GM21737 (cell line): ENCODE results near the gene ITGB2.
A peak's percentile ranks its signal among the peaks of the same experiment; 100 is the strongest.
"Not testable (repeated sequence)": the region's sequence is repeated elsewhere in the genome, so short reads cannot be mapped to it uniquely, and the experiment has no call there.

ENCODE experiments used
- ATAC-seq: cut with Tn5 transposase; IDR thresholded peaks from one replicate; pipeline ENCODE4 v1.9.1; 2021; ENCODE audit warnings: mild to moderate bottlenecking, moderate library complexity; ENCODE audit not compliant: unreplicated experiment

ITGB2 gene

DNA sequence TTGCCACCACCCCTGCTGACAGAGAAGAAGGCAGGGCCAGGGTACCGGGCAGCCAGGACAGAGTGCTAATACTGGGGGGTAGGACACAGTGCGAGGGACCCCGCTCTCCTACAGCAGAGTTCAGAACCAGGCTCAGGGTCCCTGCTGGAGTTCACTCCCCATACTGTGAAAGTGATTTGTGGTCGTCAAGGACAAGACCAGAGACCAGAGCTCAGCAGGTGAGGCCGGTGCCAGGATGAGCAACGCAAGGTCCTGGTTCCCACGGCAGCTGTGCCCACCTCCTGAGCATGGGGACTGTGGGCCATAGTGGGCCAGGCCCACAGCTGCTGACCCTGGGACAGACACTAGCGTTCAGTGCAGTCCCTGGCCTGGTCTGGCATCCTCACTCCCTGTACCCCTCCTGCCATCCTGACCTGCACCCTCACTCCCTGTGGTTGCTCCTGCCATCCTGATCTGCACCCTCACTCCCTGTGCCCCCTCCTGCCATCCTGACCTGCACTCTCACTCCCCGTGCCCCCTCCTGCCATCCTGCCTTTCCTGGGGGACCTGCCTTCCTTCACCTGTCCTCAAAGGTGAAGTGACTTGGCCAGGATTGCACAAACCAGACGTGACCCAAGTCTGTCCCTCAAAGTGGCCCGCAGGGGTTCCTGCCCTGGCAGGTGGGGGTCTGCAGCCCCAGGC lies 33.4 kb downstream of the ITGB2 start:
- no peak for ATAC-seq

DNA sequence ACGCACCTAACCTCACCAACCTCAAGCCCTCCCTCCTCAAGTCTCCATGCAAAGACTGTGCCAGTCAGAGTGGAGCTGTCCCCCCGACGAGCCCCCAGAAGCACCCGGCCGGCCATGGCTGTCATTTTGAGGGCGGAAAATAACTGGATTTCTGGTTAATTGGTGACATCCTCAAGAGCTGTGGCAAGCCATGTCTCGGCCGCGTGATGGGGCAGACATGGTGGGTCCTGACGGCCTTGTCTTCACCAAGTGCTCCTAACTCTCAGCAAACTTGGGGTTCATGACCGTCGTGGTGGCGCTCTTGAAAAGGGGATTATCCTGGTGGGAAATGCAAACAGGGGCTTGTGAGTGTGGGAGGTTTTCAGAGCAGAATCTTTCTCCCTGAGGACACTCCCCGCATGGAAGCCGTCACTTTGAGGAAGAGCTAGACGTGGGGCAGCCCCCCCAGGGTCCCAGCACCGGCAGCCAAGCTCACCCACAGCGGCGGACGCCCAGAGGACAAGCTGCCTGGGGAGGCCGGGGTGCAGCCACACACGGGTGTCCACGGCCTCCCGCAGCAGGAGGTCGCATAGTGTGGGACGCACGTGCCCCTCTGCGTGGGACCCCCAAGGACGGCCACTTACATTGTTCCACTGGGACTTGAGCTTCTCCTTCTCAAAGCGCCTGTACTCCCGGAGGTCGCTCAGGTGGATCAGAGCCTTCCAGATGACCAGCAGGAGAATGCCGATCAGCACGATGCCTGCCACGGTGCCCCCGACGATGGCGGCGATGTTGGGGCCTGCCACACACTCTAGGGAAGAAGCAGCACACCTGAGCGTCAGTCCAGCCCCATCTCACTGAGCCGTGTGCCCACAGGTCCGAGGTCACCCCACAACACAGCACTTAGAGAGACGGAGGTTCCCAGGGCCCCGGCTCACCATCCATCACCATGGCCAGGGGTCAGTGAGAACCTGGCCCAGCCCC lies 34.3 kb downstream of the ITGB2 start:
- no peak for ATAC-seq

DNA sequence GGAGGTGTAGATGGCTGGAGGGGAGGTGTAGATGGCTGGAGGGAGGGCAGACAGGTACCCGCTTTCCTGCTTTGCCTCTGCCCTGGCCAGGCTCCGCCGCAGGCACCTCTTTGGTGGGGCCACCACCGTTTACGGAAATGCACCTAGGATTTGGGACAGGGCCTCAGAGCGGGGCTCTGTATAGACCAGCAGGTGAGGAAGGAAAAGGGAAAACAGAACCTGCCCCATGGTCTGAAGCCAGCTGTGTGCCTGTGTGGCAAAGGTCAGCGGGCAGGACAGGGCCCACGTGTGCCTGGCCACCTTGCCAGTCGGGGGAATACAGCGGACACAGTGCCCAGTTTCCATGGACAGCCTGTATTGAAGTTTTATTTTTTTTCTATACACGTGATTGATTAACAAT lies 35.1 kb downstream of the ITGB2 start:
- ATAC-seq: no peak

DNA sequence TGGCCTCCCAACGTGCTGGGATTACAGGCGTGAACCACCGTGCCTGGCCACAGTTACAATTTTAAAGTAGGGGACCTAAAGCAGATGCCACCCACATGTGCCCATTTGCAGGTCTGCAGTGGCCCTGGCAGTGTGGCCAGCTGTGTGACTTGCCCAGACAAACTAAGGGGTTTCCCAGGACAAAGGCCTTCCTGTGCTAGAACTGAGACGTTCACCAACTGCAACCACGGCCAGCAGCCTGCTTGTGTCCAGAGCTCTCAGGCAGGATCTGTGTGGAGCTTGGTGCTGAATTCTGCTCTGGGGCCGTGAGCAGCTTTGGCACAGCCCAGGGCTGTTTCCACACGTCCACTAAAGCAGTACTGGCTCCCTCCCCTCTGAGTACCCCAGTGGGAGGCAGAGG lies 36.6 kb downstream of the ITGB2 start:
- ATAC-seq: no peak

DNA sequence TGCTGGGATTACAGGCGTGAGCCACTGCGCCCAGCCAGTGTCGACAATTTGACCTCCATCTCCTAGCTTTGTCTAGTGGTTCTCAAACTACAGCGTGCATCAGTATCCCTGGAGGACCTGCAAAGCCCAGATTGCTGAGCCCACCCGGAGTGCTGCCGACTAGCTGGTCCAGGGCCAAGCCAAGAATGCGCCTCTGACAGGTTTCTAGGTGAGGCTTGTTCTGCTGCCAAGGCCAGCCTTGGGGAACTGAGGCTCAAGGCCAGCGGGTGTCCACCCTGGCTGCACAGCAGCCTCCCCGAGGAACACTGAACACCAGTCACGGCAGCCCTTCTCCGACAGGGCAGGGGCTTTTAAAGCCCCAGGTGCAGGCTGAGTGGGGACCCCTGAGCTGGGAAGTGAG lies 37.4 kb downstream of the ITGB2 start:
- ATAC-seq: no peak

DNA sequence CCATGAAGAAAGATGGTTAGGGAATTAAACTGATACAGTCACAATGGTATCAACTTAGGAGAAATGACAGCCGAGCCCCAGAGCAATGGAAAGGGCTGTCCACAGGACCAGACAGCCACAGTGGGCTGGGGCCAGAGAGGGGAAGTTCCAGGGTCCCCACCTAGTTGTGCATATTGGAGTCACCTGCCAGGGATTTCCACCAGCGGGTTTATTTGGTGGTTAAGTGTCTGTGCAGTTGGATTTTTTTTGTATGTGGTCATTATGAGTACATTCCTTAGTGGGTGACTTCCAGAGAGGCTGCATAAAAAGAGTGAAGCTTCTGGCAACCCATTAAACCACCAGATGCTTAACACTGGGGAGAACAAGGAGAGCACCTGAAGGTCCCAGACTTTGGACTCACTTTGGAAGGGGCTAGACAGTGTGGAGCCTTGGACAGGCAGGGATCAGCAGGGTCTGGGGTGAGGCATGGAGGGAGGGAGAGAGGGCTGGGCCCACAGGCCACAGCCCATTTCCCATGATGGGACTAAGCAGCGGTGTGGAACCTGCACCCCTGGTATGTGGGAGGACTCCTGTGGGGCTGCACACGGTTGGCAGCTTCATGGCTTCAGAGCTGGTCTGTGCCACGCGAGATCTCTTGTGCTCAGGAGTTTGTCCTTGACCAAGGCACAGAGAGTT lies 39.4 kb downstream of the ITGB2 start:
- no peak for ATAC-seq

DNA sequence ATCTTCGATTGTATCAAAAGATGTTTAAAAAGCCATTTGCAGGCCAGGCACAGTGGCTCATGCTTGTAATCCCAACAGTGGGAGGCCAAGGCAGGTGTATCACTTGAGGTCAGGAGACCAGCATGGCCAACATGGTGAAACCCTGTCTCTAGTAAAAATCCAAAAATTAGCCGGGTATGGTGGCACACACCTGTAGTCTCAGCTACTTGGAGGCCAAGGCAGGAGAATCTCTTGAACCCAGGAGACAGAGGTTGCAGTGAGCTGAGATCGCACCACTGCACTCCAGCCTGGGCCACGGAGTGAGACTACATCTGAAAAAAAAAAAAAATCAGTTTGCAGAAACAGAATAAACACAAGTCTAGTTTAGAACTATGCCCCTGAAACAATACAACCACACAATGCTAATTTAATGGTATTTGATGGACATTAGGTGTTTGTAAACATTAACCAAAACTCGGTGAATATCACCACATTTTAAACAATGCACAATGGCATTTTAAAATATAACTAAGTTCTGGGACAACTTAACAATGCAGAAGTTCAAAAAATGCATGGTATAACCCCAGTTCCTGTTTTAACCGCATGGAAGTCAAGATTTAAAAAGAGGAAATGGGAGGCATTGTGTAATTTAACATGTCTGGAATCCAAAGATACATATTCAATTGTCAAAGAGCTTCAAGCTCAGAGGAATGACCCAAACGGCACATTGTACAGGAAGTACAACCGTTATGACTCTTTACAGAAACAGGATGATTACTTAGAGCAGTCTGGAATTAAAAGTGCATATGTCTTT lies 40.1 kb downstream of the ITGB2 start:
- ATAC-seq: no peak

DNA sequence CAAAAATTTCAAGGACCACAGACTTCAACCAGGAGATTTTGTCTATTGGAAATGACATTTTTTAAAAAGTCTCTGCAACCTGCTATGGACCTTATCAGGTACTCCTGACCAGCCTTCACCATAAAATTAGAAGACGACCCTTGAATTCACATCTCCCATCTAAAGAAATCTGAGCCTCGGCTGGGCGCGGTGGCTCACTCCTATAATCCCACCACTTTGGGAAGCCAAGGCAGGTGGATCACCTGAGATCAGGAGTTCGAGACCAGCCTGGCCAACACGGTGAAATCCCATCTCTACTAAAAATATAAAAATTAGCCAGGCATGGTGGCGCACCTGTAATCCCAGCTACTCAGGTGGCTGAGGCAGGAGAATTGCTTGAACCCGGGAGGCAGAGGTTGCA lies 41.5 kb downstream of the ITGB2 start:
- not testable (repeated sequence) for ATAC-seq

DNA sequence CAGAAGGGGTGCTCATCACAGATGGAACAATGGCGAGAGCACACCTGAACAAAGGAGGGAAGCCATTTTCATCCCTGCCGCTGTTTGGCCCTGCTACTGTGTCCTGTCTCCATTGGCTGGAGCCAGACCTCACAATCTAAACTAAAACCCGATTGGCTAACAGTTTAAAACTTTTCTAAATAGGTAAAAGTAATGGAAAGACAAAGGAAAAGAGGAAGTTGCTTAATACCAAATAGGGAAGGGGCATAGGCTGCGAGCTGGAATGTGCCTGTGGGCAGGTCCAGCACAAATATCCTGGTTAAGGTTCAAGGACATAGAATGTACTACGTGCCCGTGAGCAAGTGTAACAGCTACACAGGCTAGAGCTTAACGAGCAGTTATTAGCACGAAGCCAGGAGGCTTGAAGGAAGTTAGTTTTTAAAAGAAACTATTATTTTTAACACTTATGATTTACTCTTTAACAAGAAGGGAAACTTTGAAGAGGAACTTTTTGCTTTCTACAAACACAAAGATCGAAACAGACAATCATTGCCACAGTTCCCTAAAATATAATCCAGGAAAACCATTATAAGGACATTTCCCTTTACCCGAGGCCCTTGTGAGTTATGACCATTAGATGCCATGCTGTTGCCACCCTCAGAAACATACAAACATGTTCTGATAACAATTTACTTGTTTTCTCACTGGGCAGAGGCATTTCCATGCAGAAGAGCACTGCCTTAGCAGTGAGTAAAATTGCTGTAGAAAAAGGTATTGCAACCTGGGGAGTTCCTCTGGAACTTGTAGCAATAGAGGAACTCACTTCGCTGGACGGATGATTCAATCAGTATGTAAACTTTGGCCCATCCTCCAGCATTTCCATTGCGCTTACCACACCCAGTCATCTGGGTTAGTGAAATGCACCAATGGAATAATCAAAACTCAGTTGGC lies 42.4 kb downstream of the ITGB2 start:
- ATAC-seq: no peak

DNA sequence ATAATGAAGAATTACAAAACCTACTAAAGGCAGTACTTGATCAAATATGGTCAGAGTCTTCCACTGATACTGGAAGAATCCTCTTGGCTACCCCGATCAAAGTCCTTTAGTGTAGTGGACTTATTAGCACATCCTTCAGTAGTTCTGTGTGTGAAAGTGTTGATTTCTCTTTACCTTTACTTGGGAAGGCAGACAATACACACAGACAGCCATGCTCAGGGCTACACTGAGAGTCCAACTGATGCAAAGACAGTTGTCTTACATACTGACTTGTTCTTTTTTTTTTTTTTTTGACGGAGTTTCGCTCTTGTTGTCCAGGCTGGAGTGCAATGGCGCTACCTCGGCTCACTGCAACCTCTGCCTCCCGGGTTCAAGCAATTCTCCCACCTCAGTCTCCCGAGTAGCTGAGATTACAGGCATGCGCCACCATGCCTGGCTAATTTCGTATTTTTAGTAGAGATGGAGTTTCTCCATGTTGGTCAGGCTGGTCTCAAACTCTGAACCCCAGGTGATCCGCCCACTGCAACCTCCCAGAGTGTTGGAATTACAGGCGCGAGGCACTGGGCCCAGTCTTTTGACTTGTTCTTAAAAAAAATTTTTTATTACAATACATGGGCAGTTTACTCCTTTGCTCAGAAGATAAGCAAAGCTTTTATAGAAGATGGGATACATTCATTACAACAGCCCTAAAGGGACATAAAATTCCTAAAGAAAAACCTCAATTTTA lies 43.7 kb downstream of the ITGB2 start:
- no peak for ATAC-seq

DNA sequence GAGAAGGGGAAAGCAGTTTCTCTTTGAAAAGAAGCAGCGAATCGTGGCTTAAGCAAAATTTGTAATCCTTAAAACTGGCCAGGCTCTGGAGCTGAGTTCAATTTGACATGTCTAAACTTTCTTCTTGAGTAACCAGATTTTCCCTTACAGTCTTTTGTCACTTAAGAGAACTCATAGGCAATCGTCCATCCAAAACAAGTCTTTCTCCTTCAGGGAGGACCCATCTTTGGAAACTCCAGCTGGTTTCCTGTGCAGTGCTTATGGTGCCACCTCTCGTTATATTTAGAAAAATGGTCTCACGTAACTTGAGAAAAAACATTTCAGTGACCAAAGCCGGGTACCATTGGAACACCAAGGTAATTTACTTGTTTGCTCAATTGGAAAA lies 45.4 kb downstream of the ITGB2 start:
- ATAC-seq: no peak

DNA sequence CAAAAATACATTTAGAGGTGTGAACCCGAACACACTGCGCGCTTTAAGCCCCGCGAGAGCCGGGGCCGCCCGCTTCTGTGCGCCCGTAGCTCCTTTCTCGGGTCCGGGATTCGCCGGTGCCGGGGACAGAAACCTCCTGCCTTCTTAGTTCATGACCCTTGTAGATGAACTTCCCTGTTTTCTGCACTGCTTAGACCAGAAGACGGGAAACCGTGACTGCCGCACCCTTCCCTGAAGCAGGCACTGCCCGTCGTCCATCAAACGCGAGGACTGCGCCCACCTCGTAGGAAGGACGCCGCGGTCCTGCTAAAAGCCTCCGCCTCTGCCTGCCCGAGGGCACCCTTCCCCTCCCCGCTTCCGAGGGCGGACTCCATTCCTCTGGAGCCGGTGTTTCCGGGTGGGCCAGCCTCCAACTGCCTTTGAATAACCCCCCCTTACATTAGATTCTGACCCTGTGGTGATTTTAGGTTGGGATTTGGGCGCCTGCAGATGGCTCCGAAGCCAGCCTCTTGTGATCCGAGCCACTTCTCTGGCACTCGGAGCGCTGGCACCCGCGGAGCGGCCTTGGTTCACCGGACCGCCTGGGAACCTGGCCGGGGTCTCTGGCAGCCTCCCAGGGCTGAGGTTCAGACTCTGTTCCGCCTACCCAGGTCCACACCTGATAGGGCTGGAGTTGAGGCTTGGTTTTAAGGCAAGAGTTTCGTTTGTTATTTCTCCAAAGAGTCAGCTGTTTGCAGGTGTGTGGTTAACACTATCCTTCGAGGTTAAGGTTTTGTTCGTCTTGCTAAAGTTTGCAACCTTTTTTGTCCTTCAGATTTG lies 46.0 kb downstream of the ITGB2 start:
- ATAC-seq: no peak

DNA sequence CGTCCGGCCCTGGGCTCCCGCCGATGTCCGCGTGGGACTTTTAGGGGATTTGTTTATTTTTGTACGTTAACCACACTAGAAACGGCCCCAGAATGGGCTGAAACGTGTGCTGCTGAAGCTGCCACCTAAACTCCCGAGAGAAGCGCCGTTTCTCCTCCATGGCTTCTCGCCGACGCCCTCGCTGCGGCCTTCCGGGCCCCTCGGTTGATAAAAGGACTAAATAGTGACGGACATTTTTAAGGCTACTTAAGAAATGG lies 46.5 kb downstream of the ITGB2 start:
- no peak for ATAC-seq

DNA sequence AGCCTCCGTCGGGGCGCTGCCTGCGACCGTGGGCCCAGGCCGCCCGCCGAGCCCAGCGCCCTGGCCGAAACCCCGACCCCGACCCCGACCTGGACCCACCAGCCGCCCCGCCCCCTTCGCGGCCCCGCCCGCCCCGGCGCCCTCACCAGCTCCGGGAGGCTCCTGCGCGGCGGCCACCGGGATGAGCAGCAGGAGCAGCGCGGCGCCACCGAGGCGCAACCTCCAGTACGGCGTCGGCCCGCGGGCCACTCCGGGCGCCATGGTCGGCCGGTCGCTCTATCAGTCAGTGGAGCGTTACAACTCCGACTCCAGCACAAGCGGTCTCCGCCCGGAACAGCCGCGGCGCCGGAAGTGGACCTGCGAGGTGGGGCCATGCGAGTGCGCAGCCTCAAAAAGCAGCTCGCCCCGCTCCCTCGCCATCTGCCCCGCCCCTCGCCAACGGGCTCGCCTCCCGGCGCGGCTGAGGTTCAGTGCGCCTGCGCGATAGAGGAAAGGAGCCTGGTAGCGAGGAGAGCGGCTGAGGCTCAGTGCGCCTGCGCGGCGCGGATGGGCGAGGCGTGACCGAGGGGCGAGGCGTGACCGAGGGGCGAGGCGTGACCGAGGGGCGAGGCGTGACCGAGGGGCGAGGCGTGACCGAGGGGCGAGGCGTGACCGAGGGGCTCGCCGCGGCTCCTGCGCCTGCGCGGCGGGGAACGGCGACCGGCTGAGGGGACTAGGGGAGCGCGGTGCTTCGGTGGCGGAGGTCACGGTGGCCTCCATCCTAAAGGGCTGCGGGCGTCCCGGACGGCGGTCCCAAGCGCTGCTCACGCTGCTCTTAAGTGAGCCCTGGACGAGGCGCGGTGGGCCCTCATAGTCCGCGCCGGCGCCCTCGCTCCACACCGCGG lies 47.1 kb downstream of the ITGB2 start, which contains the start of gene PTTG1IP:
PTTG1IP (minus strand) TSS at position 335 of the 884 bp plus-strand sequence; CDS start at position 261, 74 bp downstream.
- peak; percentile 67 for ATAC-seq

DNA sequence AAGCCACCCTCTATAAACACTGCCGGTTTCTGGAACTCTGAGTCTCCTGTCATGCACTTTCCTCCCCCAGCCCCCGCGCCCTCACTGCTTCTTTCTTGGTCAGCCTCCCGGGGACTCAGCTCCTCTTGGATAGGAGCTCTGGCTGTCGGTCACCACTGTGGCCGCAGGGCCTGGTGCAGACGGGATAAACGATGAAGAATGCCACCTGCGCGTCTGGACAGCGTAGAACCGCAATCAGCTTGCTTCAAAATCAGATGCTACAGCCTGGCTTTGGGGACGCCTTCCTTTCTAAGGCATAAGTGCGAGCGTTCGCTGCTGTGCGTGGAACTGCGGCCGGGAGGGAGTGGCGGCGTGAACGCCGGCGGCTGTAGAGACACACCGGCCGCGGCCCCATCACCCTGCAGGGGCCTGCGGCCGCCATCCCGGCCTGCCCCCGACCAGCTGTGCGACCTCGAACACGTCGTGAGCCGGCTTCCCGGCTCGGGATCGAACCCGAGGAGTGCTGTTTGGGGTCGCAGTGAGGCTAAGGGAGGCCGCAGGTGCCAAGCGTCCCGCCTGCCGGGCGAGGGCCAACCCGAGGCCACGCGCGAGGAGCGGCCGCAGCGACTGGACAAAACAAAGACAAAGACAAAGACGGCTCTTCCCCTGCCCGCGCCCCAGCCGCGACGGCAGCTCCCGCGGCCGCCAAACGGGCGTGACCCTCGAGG lies 47.9 kb downstream of the ITGB2 start:
- ATAC-seq: no peak

DNA sequence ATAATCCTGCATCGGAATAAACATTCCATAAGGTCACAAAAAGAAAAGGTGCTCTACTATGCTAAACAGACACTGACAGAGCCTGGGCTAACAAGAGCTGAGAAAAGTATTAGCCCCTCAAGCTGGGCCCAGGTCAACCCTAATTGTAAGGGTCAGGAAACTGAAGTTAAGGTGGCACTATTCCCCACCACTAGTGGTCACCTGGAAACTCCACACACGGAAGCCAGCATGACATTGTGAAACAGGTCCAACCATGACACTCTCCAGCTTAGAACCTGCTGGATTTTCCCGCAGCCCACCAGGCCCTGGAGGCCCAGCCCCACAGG lies 48.4 kb downstream of the ITGB2 start:
- no peak for ATAC-seq
